ENCODE measurements around the gene KLK7.

DNA sequence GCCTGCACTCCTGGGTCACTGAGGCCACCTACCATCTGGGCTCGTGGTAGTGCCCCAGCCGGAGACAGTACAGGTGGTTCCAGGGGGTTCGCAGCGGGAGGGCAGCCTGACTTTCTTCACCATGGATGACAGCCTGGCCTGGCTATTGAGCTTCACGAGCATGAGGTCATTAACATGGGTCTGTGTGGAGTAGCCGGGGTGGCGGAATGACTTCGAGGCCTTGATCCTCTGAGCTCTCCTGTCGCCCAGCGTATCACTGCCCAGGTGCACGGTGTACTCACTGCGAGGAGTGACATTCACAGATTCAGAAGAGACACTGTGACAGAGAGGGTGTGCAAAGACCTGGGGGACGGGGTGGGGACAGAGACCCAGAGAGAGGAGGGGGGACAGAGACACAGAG lies 3.5 kb downstream of the KLK7 start:
- TF ChIP-seq, protein P1, sequence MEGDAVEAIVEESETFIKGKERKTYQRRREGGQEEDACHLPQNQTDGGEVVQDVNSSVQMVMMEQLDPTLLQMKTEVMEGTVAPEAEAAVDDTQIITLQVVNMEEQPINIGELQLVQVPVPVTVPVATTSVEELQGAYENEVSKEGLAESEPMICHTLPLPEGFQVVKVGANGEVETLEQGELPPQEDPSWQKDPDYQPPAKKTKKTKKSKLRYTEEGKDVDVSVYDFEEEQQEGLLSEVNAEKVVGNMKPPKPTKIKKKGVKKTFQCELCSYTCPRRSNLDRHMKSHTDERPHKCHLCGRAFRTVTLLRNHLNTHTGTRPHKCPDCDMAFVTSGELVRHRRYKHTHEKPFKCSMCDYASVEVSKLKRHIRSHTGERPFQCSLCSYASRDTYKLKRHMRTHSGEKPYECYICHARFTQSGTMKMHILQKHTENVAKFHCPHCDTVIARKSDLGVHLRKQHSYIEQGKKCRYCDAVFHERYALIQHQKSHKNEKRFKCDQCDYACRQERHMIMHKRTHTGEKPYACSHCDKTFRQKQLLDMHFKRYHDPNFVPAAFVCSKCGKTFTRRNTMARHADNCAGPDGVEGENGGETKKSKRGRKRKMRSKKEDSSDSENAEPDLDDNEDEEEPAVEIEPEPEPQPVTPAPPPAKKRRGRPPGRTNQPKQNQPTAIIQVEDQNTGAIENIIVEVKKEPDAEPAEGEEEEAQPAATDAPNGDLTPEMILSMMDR (IDR thresholded peaks at IDR 0.05): no peak
- TF ChIP-seq POLR2A (IDR thresholded peaks at IDR 0.05): no peak

All from esophagus squamous epithelium (tissue), 4 donors.